PC-9 (cell line): Measurements from ENCODE around the gene CFL1.

Source experiments
- CTCF ChIP-seq: fragments of 200-600 bp; sonication (generic); conservative IDR thresholded peaks from 2 replicates; pipeline ENCODE4 v1.6.1; 2017; ENCODE audit warnings: mixed run types, antibody characterized with exemption, mild to moderate bottlenecking, moderate library complexity
- EZH2 ChIP-seq: fragments of 200-600 bp; sonication (generic); IDR thresholded peaks from 2 replicates; pipeline ENCODE4 v1.8.0; 2017; ENCODE audit warnings: antibody characterized with exemption, low read depth

- TF ChIP-seq CTCF, result peak; percentile 27; the same call in 1 of the 2 replicates
- no peak for TF ChIP-seq EZH2
Measured at GRCh38 chr11:65891219-65892136, 33.5 kb upstream of the CFL1 start.
